Measurements from ENCODE around the gene GHDC. TPM values are rescaled to one million over a fixed set of nuclear protein-coding genes. Genes with fewer than 3 reads are reported as not detected.

GHDC gene
- total RNA-seq, 1 experiment from 2014 or later, result 3.7 TPM

DNA sequence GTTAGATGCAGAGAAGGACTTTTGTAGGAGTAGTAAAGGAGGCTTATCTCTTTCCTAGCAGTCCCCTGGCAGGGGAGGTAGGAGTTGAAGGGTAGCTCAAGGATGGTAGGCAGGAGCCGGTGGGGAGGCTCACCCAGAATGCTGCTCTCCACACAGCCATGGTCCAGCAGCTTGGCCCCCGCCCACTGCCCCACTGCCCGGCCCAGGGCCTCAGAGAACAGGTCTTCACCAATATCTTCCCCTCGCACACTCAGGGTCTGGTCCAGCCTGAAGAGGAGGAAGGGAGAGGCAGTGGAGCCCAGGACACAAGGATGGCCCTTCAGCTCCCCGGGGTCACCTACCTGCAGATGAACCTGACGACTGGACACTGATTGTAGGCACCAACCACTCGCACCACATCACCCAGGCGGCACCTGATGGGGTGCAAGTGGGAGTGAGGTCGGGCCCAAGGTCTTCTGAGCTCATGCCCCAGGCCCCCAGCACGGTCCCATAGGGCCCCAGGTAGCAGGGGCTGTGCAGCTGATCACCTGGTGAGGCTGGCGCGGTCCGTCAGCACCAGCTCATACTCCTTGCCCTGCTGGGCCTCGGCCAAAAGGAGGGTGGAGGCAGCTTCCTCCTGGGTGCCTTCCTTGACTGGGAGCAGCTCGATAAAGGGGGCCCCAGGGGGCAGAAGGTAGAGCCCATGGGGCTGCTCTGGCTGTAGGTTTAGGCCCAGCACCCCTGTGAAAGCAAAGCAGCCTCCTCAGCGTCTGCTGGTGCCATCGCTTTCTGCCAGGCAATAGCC, 3.6 kb downstream of the GHDC start:
- no peaks in the 10 kb centered on the region for H3K36me3 ChIP-seq (ENCODE audit: insufficient read depth, low read length, poor library complexity, severe bottlenecking)
- DNase-seq (ENCODE audit: low spot score), result no peak
- H3K4me3 ChIP-seq (ENCODE audit: low read depth, low read length, poor library complexity, severe bottlenecking), result no peak overlapping the region
- intact Hi-C loops (cut with micrococcal nuclease; ENCODE audit: unreplicated experiment), result no loop called here
- CTCF ChIA-PET, result interaction anchor here (1.0 kb wide), 1 partner anchor 9 kb away, joined by 3 read pairs; the partner anchor contains the start of gene KCNH4
- no TSS peak for BruUV-seq (replicated peaks)
- POLR2A ChIA-PET (ENCODE audit: low non-redundant PET), result no interaction called here
- no peak overlapping the region for H3K27ac ChIP-seq (ENCODE audit: low read depth, low read length, poor library complexity, severe bottlenecking)
- no peaks in the 10 kb centered on the region for H3K27me3 ChIP-seq (replicated peaks; ENCODE audit: insufficient read depth, low read depth, low read length, poor library complexity)
- TF ChIP-seq, protein P1, sequence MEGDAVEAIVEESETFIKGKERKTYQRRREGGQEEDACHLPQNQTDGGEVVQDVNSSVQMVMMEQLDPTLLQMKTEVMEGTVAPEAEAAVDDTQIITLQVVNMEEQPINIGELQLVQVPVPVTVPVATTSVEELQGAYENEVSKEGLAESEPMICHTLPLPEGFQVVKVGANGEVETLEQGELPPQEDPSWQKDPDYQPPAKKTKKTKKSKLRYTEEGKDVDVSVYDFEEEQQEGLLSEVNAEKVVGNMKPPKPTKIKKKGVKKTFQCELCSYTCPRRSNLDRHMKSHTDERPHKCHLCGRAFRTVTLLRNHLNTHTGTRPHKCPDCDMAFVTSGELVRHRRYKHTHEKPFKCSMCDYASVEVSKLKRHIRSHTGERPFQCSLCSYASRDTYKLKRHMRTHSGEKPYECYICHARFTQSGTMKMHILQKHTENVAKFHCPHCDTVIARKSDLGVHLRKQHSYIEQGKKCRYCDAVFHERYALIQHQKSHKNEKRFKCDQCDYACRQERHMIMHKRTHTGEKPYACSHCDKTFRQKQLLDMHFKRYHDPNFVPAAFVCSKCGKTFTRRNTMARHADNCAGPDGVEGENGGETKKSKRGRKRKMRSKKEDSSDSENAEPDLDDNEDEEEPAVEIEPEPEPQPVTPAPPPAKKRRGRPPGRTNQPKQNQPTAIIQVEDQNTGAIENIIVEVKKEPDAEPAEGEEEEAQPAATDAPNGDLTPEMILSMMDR (conservative IDR thresholded peaks at IDR 0.05; ENCODE audit: low read depth, low read length), result no peak
- TF ChIP-seq EZH2 (IDR thresholded peaks at IDR 0.05; ENCODE audit: borderline replicate concordance, low read depth, low read length, poor library complexity, severe bottlenecking), result no peak
- no peaks in the 10 kb centered on the region for H3K9me3 ChIP-seq (ENCODE audit: low read depth, low read length, poor library complexity, severe bottlenecking)
- no peaks in the 10 kb centered on the region for H3K4me1 ChIP-seq (ENCODE audit: insufficient read depth, low read length, poor library complexity, severe bottlenecking)

DNA sequence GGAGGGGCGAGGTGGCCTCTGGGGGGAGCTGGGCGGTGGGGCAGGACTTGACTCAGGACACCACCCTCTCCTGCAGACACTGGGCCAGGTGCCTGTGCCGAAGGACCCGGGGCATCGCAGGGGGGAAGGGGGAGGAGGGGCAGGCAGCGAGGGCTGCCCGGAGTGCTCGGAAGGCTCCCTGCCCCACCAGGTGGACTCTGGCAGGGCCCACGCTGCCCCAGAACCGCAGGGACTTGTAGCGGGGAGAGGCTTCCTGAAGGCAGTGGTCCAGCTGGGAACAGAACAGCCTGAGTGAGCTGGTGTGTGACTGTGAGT, 4.7 kb downstream of the GHDC start:
- CTCF ChIA-PET, result interaction anchor here (1.0 kb wide), 1 partner anchor 8 kb away, joined by 3 read pairs; the partner anchor contains the start of gene KCNH4
- no TSS peak for BruUV-seq (replicated peaks)
- POLR2A ChIA-PET (ENCODE audit: low non-redundant PET), result no interaction called here

DNA sequence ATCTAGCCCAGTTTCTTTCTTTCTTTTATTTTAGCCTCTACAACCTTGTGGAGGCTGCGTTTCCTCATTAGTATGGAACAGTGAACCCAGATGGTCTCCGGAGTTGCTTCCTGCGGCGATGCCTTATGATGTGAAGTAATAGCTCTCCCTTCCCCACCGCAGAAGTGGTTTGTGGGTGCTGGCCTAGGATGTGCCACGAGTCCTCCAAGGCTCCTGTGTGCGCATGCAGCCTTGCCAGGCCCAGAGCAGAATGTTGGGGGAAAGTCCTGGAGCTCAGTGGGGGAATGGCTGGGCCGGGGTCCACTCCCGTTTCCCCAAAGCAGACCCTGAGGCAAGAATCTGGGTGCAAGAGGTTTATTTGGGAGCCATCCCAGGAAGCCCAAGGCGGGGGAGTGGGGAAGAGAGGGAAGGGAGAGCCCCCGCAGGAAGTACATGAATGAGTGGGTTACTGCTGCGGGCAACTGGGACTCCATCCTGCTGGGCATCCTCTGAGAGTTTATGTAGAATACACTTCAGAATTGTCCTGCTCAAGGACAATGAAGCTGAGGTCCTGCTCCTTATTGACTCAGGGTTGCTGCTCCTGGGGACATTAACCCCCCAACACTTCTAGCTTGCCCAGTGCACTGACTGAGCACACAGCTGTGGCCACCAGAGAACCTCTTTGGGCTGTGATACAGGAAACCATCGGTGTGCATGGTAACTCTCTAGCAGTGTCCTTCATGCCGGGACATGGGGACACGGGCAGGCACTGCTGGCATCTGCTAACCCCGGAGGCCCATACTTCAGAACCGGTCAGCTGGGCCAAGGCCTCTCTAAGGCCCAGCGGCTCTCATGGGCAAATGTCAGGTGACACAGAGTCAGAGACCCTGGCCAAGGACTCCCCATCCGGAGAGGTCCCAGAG, 5.3 kb downstream of the GHDC start:
- BruUV-seq (replicated peaks), result no TSS peak
- DNase-seq (ENCODE audit: low spot score), result no peak
- no peaks in the 10 kb centered on the region for H3K9me3 ChIP-seq (ENCODE audit: low read depth, low read length, poor library complexity, severe bottlenecking)
- intact Hi-C loops (cut with micrococcal nuclease; ENCODE audit: unreplicated experiment), result no loop called here
- H3K4me3 ChIP-seq (ENCODE audit: low read depth, low read length, poor library complexity, severe bottlenecking), result no peak overlapping the region
- no peaks in the 10 kb centered on the region for H3K36me3 ChIP-seq (ENCODE audit: insufficient read depth, low read length, poor library complexity, severe bottlenecking)
- H3K4me1 ChIP-seq (ENCODE audit: insufficient read depth, low read length, poor library complexity, severe bottlenecking), result no peaks in the 10 kb centered on the region
- no peaks in the 10 kb centered on the region for H3K27me3 ChIP-seq (replicated peaks; ENCODE audit: insufficient read depth, low read depth, low read length, poor library complexity)
- TF ChIP-seq, protein P1 (conservative IDR thresholded peaks at IDR 0.05; ENCODE audit: low read depth, low read length), result no peak
- no peak for TF ChIP-seq EZH2 (IDR thresholded peaks at IDR 0.05; ENCODE audit: borderline replicate concordance, low read depth, low read length, poor library complexity, severe bottlenecking)
- no peak overlapping the region for H3K27ac ChIP-seq (ENCODE audit: low read depth, low read length, poor library complexity, severe bottlenecking)
- ChIA-PET POLR2A (ENCODE audit: low non-redundant PET) (no interaction called here), CTCF (interaction anchor here (1.0 kb wide), 1 partner anchor 8 kb away, joined by 3 read pairs; the partner anchor contains the start of gene KCNH4)

More for the DNA sequence above, 4.7 kb downstream of the GHDC start:
- intact Hi-C loops (cut with micrococcal nuclease; ENCODE audit: unreplicated experiment), result no loop called here
- no peak overlapping the region for H3K4me3 ChIP-seq (ENCODE audit: low read depth, low read length, poor library complexity, severe bottlenecking)
- no peak overlapping the region for H3K27ac ChIP-seq (ENCODE audit: low read depth, low read length, poor library complexity, severe bottlenecking)
- no peaks in the 10 kb centered on the region for H3K9me3 ChIP-seq (ENCODE audit: low read depth, low read length, poor library complexity, severe bottlenecking)
- no peaks in the 10 kb centered on the region for H3K36me3 ChIP-seq (ENCODE audit: insufficient read depth, low read length, poor library complexity, severe bottlenecking)
- no peak for DNase-seq (ENCODE audit: low spot score)
- TF ChIP-seq, protein P1 (conservative IDR thresholded peaks at IDR 0.05; ENCODE audit: low read depth, low read length), result no peak
- no peak for TF ChIP-seq EZH2 (IDR thresholded peaks at IDR 0.05; ENCODE audit: borderline replicate concordance, low read depth, low read length, poor library complexity, severe bottlenecking)
- no peaks in the 10 kb centered on the region for H3K27me3 ChIP-seq (replicated peaks; ENCODE audit: insufficient read depth, low read depth, low read length, poor library complexity)
- H3K4me1 ChIP-seq (ENCODE audit: insufficient read depth, low read length, poor library complexity, severe bottlenecking), result no peaks in the 10 kb centered on the region
